Fibroblast of lung (primary cell): ENCODE data around the gene NME2. TPM values are rescaled to one million over a fixed set of nuclear protein-coding genes. Genes with fewer than 3 reads are reported as not detected.
A peak's percentile ranks its signal among the peaks of the same experiment; 100 is the strongest.

Experiments used
- DNase-seq, 2 donors: peaks; one replicate each; pipeline versions ENCODE4 v3.0.0 to v3.0.0-alpha.2; 2010; ENCODE audit warnings: low read depth in 2 of 2
- H2AFZ ChIP-seq: 2 replicates; pipeline ENCODE4 v1.5.1; 2012; ENCODE audit warnings: low read length, control low read depth, inconsistent platforms
- H3K27ac ChIP-seq: 2 replicates; pipeline ENCODE4 v1.5.1; 2011; ENCODE audit warnings: low read length, control low read depth; ENCODE audit not compliant: insufficient read depth
- H3K27me3 ChIP-seq: 2 replicates; pipeline ENCODE4 v1.5.1; 2011; ENCODE audit warnings: mild to moderate bottlenecking, low read length; ENCODE audit not compliant: control insufficient read depth, insufficient read depth
- H3K36me3 ChIP-seq: 2 replicates; pipeline ENCODE4 v1.5.1; 2011; ENCODE audit warnings: low read length; ENCODE audit not compliant: control insufficient read depth, insufficient read depth
- H3K4me1 ChIP-seq: 2 replicates; pipeline ENCODE4 v1.5.1; 2011; ENCODE audit warnings: low read length; ENCODE audit not compliant: control insufficient read depth, insufficient read depth; ENCODE audit errors: extremely low read depth
- H3K4me2 ChIP-seq: 2 replicates; pipeline ENCODE4 v1.5.1; 2011; ENCODE audit warnings: low read length, control low read depth; ENCODE audit not compliant: insufficient read depth; ENCODE audit errors: extremely low read depth
- H3K4me3 ChIP-seq, 4 experiments: fragments of 200-600 bp in 1 of 4; sonication (generic) in 1 of 4; replicated peaks in 1 of 4; 2 replicates each; pipeline ENCODE4 v1.5.1; 2011 to 2016; ENCODE audit warnings: low read length in 4 of 4, low read depth in 3 of 4, mild to moderate bottlenecking in 3 of 4, control low read depth in 2 of 4, inconsistent platforms in 1 of 4, mixed read lengths in 1 of 4; ENCODE audit not compliant: insufficient read depth in 1 of 4; ENCODE audit errors: control extremely low read depth in 1 of 4
- H3K79me2 ChIP-seq: 2 replicates; pipeline ENCODE4 v1.5.1; 2012; ENCODE audit warnings: mild to moderate bottlenecking, low read length, inconsistent platforms; ENCODE audit not compliant: control insufficient read depth, insufficient read depth
- H3K9ac ChIP-seq: 2 replicates; pipeline ENCODE4 v1.5.1; 2011; ENCODE audit warnings: mild to moderate bottlenecking, low read length, control low read depth; ENCODE audit not compliant: insufficient read depth
- H3K9me3 ChIP-seq: 2 replicates; pipeline ENCODE4 v1.5.1; 2012; ENCODE audit warnings: low read depth, low read length; ENCODE audit not compliant: control insufficient read depth, insufficient read depth
- H4K20me1 ChIP-seq: 2 replicates; pipeline ENCODE4 v1.5.1; 2011; ENCODE audit warnings: low read length; ENCODE audit not compliant: control insufficient read depth, insufficient read depth; ENCODE audit errors: extremely low read depth
- EZH2 ChIP-seq: IDR thresholded peaks from 2 replicates; pipeline ENCODE4 v1.5.1; 2012; ENCODE audit warnings: low read length, control low read depth, mild to moderate bottlenecking; ENCODE audit errors: missing control alignments
- polyA plus RNA-seq, 2 donors: library from polyadenylated mRNA; depleted of rRNA in 1 of 2; stranded (reverse) in 1 of 2; unstranded in 1 of 2; fragments of >200 nt; gene quantifications; 2 replicates each; pipeline ENCODE4 v1.2.1, GENCODE V29; 2011 to 2012; ENCODE audit warnings: missing spikeins in 1 of 2
- total RNA-seq: library from RNA; depleted of rRNA; stranded (reverse); fragments of >200 nt; gene quantifications from 2 replicates; pipeline ENCODE4 v1.2.1, GENCODE V29; 2014
- TF ChIP-seq, protein P1 (sequence below), 2 donors: IDR thresholded peaks in 1 of 2; conservative IDR thresholded peaks in 1 of 2; 1 replicate in 1 of 2; 2 replicates in 1 of 2; pipeline ENCODE4 v1.5.1; 2011 to 2012; ENCODE audit warnings: low read length in 2 of 2, control low read depth in 1 of 2, inconsistent platforms in 1 of 2, low read depth in 1 of 2, mild to moderate bottlenecking in 1 of 2

Gene NME2
- total and polyA plus RNA-seq, 2 donors (not counting 1 experiment from before 2014, with no cell fraction given): 605 to 799 TPM

DNA sequence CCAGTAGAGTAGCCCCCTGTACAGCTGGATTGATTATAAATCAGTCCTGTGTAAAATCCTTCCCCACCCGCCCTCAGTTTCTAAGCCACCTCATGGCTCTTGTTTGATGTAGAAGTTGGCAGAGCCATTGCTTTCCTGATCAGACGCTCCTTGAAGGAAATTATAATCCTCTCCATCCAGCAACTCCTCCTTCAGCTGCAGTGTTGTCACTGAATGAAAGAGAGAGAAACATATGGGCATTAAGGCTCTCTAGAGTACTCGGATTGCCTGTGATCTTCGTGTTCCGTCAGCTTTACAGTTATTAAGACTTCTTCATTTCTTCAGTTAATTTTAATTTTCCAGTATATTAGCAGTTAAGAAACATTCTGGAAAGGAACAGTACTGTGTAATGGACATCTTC, 14.3 kb downstream of the NME2 start:
- Histone ChIP-seq H3K9ac (no peak overlapping the region), H3K4me1 (peaks cover 3% of the 10 kb centered on the region), H3K36me3 (no peaks in the 10 kb centered on the region), H3K27me3 (no peaks in the 10 kb centered on the region), H4K20me1 (no peaks in the 10 kb centered on the region), H3K9me3 (no peaks in the 10 kb centered on the region), H2AFZ (no peak overlapping the region), H3K4me2 (no peak overlapping the region), H3K27ac (no peak overlapping the region), H3K4me3 (no peak overlapping the region), H3K79me2 (no peaks in the 10 kb centered on the region)
- TF ChIP-seq, protein P1, sequence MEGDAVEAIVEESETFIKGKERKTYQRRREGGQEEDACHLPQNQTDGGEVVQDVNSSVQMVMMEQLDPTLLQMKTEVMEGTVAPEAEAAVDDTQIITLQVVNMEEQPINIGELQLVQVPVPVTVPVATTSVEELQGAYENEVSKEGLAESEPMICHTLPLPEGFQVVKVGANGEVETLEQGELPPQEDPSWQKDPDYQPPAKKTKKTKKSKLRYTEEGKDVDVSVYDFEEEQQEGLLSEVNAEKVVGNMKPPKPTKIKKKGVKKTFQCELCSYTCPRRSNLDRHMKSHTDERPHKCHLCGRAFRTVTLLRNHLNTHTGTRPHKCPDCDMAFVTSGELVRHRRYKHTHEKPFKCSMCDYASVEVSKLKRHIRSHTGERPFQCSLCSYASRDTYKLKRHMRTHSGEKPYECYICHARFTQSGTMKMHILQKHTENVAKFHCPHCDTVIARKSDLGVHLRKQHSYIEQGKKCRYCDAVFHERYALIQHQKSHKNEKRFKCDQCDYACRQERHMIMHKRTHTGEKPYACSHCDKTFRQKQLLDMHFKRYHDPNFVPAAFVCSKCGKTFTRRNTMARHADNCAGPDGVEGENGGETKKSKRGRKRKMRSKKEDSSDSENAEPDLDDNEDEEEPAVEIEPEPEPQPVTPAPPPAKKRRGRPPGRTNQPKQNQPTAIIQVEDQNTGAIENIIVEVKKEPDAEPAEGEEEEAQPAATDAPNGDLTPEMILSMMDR (conservative IDR thresholded peaks at IDR 0.05 in 1 of 2, IDR thresholded peaks at IDR 0.05 in 1 of 2; ENCODE audit: low read depth in 1 of 2, low read length in 2 of 2): no peak
- no peak for TF ChIP-seq EZH2
- DNase-seq: no peak

DNA sequence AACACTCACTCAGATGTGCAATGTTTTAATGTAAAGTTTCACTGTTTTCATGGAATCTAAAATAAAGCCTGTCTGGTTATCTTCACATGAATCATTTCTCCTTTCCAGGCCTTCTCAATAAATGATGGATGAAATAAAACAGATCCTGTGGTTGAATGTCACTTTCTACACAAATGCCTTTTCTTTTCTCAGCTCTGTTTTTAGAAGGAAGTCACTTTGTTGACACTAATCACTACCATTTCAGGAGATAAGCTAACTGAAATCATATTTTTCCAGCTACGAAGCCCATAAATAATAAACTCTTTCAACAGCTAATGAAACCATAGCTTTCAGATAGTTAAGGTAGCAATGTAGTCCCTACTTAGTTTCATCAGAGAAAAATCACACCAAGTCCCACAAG, 17.9 kb downstream of the NME2 start:
- DNase-seq: no peak
- Histone ChIP-seq H3K79me2 (no peaks in the 10 kb centered on the region), H3K27ac (no peak overlapping the region)

DNA sequence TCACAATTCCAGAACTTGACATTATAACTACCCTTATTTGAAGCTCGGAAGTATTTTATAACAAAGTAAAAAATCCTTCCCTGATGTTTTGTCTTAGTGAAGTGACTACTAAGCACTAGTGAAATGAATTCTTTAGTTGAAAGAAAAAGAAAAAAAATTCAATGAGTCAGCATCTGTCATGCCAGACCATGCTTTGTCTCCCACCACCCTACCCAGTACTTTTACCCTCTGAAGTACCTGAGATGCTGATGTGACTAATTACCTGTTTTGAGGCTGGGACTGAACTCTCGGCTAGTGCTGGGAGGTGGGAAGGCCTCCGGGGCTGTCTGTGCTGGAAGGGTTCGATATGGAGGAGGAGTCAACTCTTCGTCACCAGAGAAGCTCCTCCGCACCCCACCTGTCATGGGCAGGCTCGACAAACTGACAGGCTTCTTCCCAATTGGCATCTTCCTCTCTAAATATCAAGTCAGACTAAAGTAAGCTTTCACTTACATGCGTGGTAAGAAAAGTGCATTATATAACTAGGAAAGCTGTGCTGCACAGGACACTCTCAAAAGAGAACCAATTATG, 19.6 kb downstream of the NME2 start:
- Histone ChIP-seq H3K36me3 (no peaks in the 10 kb centered on the region), H3K9ac (no peak overlapping the region), H3K27me3 (no peaks in the 10 kb centered on the region), H3K79me2 (no peaks in the 10 kb centered on the region), H3K4me1 (no peaks in the 10 kb centered on the region), H3K27ac (no peak overlapping the region), H3K9me3 (no peaks in the 10 kb centered on the region), H3K4me2 (no peak overlapping the region), H3K4me3 (no peak overlapping the region), H2AFZ (no peak overlapping the region), H4K20me1 (no peaks in the 10 kb centered on the region)
- DNase-seq: peak in 1 of 2 donors; percentile 16
- TF ChIP-seq EZH2: no peak
- TF ChIP-seq, protein P1 (conservative IDR thresholded peaks at IDR 0.05 in 1 of 2, IDR thresholded peaks at IDR 0.05 in 1 of 2; ENCODE audit: low read depth in 1 of 2, low read length in 2 of 2): no peak

More for the DNA sequence above, 17.9 kb downstream of the NME2 start:
- Histone ChIP-seq H3K9ac (no peak overlapping the region), H2AFZ (no peak overlapping the region), H4K20me1 (no peaks in the 10 kb centered on the region), H3K4me2 (no peak overlapping the region), H3K4me1 (peaks cover 3% of the 10 kb centered on the region), H3K27me3 (no peaks in the 10 kb centered on the region), H3K9me3 (no peaks in the 10 kb centered on the region), H3K36me3 (no peaks in the 10 kb centered on the region), H3K4me3 (no peak overlapping the region)
- TF ChIP-seq EZH2: no peak
- TF ChIP-seq, protein P1 (conservative IDR thresholded peaks at IDR 0.05 in 1 of 2, IDR thresholded peaks at IDR 0.05 in 1 of 2; ENCODE audit: low read depth in 1 of 2, low read length in 2 of 2): no peak
